ENCODE measurements around the gene EFCAB3.
"Not testable (repeated sequence)": the region's sequence is repeated elsewhere in the genome, so short reads cannot be mapped to it uniquely, and the experiment has no call there.

EFCAB3 gene

DNA sequence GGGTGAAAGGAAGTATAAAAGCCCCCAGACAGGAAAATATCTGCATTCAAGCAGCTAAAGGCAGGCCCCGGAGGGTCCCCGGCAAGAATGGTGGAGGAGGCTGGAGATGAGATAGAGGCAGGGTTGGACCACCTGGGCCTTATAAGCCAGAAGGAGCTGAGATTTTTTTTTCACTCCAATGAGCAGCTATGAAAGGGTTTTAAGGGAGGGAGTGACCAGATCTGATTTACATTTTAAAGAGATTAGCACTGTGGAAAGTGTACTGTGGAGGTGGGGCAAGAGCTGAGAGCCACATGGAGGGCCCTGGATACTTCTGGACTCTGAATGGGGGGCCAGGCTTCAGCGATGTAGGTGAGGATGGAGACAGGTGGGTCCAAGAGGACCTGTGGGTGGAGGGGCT lies 84.1 kb downstream of the EFCAB3 start:
- H3K27me3 ChIP-seq (ENCODE audit: insufficient read depth, low read length); H3K9me3 ChIP-seq (ENCODE audit: insufficient read depth, low read depth, low read length); H3K4me3 ChIP-seq (ENCODE audit: low read length); H3K4me1 ChIP-seq (ENCODE audit: insufficient read depth, low read length); H3K27ac ChIP-seq (ENCODE audit: low read depth, low read length); H3K9ac ChIP-seq (ENCODE audit: low read depth, low read length); H3K36me3 ChIP-seq (ENCODE audit: insufficient read depth, low read length): not testable (repeated sequence)
- WGBS = 82% methylated on average over 2 of the region's 3 CpGs

DNA sequence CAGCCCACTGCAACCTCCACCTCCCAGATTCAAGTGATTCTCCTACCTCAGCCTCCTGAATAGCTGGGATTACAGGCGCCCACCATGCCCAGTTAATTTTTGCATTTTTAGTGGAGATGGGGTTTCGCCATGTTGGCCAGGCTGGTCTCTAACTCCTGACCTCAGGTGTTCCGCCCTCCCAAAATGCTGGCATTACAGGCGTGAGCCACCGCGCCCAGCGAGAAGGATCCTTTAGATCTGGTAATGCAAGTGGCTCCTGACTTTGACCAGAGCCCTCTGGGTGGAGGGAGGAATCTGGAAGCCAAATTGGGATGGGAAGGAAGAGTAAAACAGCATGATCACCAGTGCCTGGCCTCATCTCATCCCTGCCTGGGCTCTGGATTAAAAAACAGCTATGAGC lies 84.9 kb downstream of the EFCAB3 start:
- not testable (repeated sequence) for H3K9ac ChIP-seq (ENCODE audit: low read depth, low read length); H3K27me3 ChIP-seq (ENCODE audit: insufficient read depth, low read length); H3K4me1 ChIP-seq (ENCODE audit: insufficient read depth, low read length); H3K9me3 ChIP-seq (ENCODE audit: insufficient read depth, low read depth, low read length); H3K4me3 ChIP-seq (ENCODE audit: low read length); H3K36me3 ChIP-seq (ENCODE audit: insufficient read depth, low read length); H3K27ac ChIP-seq (ENCODE audit: low read depth, low read length)
- 94% methylated on average over 7 of the region's 7 CpGs for WGBS
